ENCODE data around the gene ANXA4. TPM values are rescaled to one million over a fixed set of nuclear protein-coding genes. Genes with fewer than 3 reads are reported as not detected.

The ANXA4 gene
- polyA plus RNA-seq (ENCODE audit: insufficient read length in 4 of 4): 100 to 1,000 TPM in 3 of 4 donors, 10 to 100 TPM in 1; 73.5 to 301 (median 234) TPM

DNA sequence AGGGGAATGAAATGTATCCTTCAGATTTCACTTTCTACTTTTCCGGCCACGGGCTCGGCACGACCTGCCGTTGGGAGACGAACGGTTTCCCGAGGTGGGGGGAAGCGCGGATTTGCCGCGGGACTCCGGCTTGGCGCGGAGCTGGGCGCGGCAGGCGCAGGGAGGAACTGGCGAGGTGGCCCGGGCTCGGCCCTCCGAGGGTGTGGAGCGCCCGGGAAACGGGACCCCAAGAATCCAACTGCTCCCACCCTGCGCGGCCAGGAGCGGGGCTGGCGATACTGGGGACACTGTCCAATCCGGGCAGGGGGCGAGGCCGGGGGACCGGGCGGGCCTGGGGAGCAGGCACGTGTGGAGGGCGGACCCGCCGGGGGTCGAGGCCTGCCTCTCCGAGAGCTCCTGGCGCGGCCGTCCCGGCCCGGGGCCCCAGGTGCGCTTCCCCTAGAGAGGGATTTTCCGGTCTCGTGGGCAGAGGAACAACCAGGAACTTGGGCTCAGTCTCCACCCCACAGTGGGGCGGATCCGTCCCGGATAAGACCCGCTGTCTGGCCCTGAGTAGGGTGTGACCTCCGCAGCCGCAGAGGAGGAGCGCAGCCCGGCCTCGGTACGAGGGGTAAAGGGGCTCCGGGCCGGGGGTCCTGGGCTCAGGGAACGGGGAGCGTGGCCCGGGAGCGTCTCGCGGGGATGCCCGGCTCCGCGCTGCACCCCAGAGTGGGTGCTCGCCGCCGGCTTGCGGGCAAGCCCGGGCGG lies at the start of gene ANXA4:
Gene ANXA4, plus strand, starts transcription at position 560 of the 747 bp plus-strand sequence. CDS start 39,432 bp downstream, outside the sequence.
- DNase-seq (ENCODE audit: low read depth in 4 of 4, low spot score in 3 of 4): peak; percentile 50 to 64 (median 53)

DNA sequence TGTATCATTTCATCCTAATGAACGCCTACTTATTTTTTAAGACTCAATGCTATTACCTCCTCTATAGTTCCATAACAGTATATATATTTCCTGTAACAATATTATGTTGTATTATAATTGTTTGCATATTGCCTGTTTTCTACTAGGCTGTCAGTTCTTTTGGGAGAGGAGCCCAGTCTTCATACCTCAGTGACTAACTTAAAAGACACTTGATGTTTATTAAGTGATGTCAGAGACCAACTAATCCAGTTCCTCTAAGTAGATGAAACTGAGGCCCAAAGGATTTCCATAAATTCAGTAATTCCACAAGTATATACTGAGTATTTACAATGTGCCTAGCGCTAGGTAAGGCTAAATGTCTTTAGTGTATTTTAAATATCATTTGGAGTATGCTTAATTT lies 49.5 kb upstream of the ANXA4 start:
- DNase-seq (ENCODE audit: low read depth in 4 of 4, low spot score in 3 of 4): no peak

DNA sequence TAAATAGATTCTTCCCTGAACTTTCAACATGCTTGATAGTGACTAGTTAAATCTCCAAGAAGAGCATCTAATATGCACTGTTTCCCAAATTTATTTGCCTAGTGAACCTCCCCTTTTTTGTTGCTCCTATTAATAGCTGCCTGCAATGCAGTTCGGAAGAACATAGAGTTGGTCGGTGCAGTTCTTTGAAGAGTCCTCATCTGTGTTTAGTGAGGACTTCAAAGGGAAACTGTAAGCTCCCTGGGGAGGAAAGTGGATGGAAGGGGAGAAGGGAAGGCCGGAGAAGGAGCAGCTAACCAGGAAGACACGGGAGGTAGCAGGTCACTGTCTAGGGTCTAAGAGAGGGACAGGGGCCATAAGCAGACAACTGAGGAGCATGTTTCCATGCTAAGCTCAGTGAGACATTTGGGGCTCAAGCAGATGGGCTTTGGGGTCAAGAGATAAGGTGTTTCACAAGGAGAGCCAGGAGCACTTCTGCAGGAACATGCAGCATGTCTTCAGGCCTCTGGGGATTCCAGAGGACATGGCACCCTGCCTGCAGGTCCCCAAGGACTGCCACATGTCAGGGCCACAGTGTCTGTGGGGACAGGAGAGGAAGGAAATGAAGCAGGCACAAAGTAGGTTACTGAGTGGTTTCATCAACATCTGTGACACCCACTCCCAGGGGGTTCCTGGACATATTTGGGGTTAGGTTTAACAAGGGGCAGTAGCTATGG lies 48.7 kb upstream of the ANXA4 start:
- no peak for DNase-seq (ENCODE audit: low read depth in 4 of 4, low spot score in 3 of 4)

DNA sequence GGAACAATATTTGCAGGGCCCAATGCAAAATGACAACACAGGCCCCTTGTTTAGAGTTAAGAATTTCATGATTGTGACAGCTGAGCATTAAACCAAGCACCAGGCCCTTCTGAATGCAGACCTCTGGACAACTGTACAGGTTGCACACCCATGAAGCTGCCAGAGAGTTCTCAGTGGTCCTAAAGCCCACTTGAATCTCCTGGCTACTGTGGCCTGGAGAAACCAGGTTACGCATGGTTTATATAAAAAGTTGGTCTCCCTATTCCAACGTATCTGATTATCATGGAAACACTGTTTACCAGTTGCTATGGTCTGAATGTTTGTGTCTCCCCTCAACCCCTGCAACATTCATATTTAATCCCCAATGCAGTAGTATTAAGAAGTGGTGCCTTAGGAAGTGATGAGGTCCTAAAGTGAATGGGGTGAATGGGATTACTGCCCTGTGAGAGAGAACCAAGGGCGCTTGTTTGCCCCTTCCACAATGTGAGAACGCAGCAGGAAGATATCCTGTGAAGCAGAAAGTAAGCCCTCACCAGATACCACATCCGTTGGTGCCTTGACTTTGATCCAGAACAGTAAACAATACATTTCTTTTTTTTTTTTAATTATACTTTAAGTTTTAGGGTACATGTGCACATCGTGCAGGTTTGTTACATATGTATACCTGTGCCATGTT lies 48.0 kb upstream of the ANXA4 start:
- no peak for DNase-seq (ENCODE audit: low read depth in 4 of 4, low spot score in 3 of 4)

DNA sequence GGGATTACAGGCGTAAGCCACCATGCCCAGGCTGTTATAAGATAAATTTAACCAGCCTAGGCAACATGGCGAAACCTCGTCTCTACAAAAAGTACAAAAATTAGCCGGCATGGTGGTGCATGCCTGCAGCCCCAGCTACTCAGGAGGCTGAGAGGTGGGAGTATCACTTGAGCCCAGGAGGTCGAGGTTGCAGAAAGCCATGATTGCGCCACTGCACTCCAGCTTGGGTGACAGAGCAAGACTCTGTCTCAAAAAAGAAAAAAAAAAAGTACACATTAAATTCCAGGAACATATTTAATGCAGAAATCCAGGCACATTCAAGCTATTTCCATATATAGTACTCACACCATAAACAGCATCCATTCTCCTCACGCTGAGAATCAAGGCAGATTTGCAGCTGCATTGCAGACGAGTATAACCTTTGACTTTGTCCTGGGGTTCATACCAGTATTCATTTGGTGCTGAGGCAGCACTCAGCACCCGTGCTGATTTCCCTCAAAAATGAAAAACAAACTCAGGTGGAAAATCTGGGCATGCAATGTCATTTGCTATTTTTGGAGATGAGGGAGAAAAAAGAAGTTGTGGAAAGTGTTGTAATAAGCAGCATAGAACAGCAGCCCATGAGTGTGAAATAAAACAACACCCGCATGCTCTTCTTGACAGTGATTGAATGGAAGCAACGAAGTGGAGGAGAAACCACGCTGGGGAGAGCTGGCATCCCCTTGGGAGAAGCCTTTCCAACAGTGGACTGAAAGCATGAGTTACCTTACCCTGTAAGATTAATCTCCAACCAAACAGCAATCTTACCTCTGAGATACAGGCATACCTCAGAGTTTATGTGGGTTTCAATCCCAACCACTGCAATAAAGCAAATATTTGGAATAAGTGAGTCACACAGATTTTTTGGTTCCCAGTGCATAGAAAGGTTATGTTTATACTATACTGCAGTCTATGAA lies 46.8 kb upstream of the ANXA4 start:
- no peak for DNase-seq (ENCODE audit: low read depth in 4 of 4, low spot score in 3 of 4)

DNA sequence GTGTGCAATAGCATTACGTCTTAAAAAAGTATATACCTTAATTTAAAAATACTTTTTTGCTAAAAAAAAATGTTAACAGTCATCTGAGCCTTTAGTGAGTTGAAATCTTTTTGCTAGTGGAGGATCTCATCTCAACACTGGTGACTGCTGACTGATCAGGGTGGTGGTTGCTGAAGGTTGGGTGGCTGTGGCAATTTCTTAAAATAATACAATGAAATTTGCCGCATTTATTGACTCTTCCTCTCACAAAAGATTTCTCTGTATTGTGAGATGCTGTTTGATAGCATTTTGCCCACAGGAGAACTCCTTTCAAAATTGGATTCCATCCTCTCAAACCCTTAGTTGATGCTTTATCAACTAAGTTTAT lies 46.1 kb upstream of the ANXA4 start:
- no peak for DNase-seq (ENCODE audit: low read depth in 4 of 4, low spot score in 3 of 4)

DNA sequence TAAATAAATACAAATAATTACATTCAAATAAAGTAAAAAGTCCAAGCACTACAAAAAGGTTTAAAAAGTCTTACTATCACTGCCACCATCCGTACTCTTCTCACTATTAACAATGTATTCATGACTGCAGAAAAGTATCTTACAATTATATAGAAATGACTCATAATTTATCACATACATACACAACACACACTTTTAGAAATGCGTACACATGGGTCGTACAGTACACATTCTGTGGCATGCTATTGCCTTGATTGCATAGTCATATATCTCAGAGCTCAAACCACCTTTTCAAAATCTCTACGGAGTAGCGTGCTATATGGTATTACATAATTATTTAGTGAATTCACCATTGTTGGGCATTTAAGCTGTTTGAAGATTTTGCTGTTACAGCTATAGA lies 41.6 kb upstream of the ANXA4 start:
- DNase-seq (ENCODE audit: low read depth in 4 of 4, low spot score in 3 of 4): no peak

DNA sequence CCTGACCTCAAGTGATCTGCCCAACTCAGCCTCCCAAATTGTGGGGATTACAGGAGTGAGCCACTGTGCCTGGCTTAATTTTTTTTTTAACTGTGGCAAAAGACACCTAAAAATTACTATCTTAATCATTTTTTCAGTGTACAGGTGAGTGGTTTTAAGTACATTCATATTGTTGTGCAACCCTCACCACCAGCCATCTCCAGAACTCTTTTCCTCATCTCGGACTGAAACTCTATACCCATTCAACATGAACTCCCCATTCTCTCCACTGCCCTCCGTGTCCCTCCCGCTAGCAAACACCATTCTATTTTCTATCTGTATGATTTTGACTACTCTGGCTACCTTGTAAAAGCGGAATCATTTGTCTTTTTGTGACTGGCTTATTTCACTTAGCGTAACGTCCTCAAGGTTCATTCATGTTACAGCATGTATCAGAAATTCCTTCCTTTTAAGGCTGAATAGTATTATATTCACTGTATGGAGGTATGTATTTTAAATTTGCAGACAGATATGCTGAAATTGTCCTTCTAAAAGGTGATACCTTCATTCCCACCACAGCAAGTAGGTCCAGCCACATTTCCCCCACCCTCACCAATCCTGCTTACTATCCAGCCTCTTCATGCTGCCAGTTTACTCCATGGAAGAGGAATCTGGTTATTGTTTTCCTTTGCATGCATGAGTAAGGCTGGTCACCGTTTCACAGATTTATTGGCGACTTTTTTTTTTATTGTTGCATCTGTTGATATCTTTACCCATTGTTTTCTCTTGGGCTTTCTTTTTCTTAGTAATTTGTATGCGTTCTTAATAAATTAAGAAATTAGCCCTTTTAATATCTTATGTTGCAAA lies 40.6 kb upstream of the ANXA4 start:
- no peak for DNase-seq (ENCODE audit: low read depth in 4 of 4, low spot score in 3 of 4)

DNA sequence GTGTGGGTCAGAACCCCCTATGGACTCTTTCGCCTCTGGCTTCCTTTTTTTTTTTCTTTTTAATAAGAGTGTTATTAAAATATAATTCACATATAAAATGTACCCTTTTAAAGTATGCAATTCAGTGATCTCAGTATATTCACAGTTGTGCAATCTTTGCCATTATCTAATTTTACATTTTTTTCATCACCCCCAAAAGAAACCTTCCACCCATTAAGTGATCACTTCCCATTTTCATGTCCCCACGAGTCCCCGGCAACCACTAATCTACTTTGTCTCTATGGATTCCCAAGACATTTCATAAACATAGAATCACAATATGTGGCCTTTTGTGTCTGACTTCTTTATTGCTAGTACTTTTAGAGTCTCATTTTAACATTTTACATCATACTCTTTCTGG lies 38.7 kb upstream of the ANXA4 start:
- DNase-seq (ENCODE audit: low read depth in 4 of 4, low spot score in 3 of 4): no peak

DNA sequence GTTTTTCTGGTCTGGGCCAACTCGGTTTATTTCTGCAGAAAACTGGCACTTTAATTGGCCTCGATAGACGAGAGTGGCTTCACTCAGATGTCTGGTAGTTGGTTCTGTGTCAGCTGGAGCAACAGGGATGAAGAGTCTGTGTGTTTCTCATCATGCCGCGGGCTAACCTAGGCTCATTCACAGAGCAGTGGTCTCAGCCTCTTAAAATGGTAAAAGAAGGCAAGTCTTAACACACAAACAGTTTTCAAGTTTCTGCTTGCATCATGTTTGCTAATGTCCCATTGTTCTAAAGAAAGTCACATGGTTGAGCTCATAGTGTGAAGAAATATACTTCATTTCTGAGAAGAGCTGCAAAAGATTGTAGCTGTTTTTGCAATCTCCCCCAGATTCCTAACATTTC lies 37.5 kb upstream of the ANXA4 start:
- no peak for DNase-seq (ENCODE audit: low read depth in 4 of 4, low spot score in 3 of 4)

DNA sequence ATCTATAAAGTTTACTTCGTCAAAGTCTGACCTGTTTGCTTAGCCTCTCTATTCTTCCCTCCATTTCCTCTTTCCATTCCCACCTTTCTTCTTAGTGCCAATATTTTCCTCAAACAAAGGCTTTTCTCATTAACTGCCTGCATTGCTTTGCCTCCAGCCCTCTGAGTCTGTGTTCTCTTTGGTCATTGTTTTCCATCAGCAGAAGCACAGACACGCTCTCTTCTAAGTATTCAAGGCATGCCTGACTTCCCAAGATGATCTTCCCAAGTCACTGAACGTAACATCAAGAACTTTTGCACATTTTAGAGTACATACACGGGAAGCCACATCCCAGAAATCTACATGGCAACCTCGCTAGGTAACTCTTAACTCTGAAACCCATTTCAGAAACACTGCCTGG lies 32.6 kb upstream of the ANXA4 start:
- no peak for DNase-seq (ENCODE audit: low read depth in 4 of 4, low spot score in 3 of 4)

DNA sequence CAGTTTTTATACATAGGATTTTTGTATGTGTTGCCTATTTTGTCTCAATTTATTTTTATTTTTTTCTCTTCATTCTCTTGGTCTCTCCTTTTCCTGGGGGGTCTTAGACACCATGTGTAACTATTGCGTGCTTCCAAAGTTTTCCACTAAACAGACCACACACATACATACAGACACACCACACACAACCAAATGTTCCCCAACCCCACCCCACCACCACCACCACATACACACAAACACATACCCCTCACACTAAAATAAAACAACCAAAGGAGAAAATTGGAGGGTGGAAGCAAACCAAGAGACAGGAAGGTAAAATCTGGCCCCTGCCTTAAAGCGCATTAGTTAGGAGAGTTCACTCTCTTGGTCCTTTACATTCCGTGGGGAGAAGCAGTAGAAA lies 30.0 kb upstream of the ANXA4 start:
- DNase-seq (ENCODE audit: low read depth in 4 of 4, low spot score in 3 of 4): no peak

DNA sequence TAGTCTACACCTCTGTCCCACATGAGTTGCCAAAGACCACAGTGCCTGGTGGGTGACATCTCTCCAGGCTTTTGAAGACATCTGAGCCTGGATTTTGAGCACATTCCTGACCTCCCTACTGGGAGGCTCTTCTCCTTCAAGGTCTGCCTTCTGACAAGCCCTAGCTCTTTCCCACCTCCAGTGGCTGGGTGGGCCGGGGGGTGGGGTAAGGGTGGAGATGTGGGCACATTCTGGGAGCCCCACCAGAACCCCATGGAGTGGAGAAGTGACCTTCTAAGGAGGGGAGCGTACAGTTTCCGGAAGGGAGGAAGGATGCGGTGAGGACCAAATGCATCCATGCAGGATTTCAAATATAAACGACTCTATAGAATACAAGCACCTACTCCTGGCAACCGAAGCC lies 27.9 kb upstream of the ANXA4 start:
- no peak for DNase-seq (ENCODE audit: low read depth in 4 of 4, low spot score in 3 of 4)

DNA sequence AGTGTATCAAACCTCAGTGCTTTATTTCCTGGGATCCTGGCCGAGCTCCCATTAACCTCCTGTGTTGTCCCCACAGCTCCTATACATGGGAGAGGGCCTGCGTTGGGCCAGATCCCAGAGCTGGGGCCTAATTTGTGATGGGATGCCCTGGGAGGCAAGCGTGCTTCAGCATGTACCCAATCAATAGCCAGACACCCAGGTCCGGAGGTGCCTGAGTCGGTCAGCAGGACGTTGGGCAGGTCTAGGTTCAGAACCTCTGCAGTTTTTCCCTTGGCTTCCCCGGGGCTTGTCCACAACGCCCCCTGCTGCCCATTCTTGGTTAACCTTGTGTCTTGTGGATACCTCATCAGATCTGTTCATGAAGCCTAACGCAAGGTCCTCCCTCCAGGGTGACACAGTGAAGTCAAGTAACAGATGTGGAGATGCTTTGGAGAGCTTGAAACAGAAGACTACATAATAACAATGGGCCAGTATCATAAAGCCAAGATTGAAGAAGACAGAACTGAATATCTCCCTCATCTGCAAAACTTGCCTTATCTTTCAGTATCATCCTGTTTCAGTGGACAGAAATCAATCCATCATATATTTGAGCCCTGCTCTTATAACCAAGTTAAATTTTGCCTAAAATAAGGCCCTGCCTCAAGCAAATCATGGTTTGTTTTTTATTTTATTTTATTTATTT lies 27.3 kb upstream of the ANXA4 start:
- peak; percentile 29 to 61 (median 42) for DNase-seq (ENCODE audit: low read depth in 4 of 4, low spot score in 3 of 4)

DNA sequence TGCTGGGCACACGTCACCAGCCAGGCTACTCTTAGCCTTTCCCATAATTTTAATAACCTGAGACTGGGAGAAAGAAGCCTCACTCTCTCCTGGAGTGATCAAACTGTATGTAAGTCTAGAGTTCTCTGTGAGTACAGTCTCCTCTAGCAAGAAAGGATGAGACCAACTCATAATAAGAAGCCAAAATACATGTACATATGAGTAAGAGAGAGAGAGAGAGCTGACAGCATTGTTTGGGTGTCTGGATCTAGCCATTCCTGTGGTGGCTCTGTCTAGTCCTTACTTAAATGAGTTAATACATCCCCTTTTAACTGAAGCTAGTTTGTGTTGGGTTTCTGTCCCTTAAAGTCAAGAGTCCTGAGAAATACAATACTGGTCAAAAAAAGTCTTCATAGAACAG lies 26.0 kb upstream of the ANXA4 start:
- no peak for DNase-seq (ENCODE audit: low read depth in 4 of 4, low spot score in 3 of 4)

DNA sequence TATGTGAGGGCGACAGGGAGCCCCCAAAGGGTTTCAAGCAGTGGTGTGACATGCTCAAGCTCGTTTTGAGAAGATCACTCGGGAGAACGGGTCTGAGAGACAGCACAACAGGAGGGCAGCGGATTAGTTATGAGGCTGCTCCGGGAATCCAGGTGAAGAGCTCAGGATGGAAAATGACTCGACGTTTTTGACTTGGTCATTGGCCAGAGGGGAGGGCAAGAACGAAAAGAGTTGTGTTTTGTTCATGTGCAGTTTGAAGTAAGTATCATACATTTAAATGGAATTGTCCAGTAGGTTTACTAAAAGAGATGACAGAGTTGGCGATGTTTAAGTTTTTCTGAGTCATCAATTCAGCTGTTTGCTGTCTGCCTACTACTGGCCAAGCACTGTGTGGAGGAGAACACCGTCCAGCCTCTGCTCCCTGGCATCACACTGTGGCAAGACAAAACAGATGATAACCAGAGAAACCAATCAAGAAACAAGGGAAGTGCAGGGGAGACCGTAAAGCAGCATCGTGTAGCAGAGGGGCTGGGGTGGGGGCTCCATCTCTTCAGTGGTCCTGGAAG lies 25.3 kb upstream of the ANXA4 start:
- no peak for DNase-seq (ENCODE audit: low read depth in 4 of 4, low spot score in 3 of 4)

DNA sequence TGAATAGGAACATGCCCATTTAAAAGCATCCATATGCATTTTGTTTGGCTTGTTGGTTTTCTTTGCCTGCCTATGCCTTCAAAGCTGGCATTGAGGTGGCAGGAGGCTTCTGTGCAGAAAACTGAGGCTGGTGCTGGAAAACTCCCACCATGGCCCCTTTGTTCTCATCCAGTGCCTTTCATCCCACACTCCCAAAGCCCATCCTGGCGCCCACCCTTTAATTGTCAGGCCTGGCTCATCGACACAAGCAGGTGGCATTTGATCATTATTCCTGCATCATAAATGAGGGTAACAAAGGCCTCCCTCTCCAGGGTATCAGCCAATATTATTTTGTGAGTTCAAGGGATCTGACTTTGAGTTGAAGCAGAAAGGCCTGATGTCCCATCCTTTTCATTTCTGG lies 24.7 kb upstream of the ANXA4 start:
- no peak for DNase-seq (ENCODE audit: low read depth in 4 of 4, low spot score in 3 of 4)

DNA sequence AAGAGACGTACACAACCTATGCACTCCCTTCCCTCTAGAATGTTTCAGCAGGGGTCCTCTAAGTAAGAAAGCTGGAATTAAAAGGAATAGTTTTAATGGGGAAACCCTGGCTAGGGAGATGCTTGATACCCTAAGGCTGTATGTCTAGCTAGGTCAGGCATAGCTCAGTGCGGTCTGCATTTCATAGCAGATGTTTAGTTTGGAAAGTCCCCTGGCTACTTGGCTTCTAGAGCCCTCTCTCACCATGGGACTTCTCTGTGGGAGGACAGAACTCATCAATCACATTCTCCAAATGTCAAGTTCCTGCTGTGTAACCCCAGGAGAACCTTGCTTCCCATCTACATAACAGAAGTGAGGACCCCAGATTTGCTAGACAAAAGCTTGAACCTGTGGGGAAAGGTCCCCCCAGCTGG lies 24.1 kb upstream of the ANXA4 start:
- DNase-seq (ENCODE audit: low read depth in 4 of 4, low spot score in 3 of 4): no peak
